Measurements from ENCODE around the gene MAP7.

GRCh38 chr6:136547871-136548270 is 2.4 kb downstream of the MAP7 start:
- TF ChIP-seq JUN (CRISPR knock-in tag; IDR thresholded peaks at IDR 0.05) (no peak), ZBTB7A (CRISPR knock-in tag; IDR thresholded peaks at IDR 0.05) (no peak), TARDBP (CRISPR knock-in tag; IDR thresholded peaks at IDR 0.05) (no peak)

Data from HepG2 (cell line).